PC-3 (cell line): ENCODE results near the gene TIAM2. TPM values are rescaled to one million over a fixed set of nuclear protein-coding genes. Genes with fewer than 3 reads are reported as not detected.

Experiments used
- ATAC-seq: fragments of 200-7000 bp; cut with Tn5 transposase; 2 replicates; pipeline ENCODE4 v1.9.1; 2020; ENCODE audit warnings: mild to moderate bottlenecking, moderate library complexity
- BruUV-seq: library from RNA; stranded (reverse); fragments of 400-500 nt; replicated peaks from 2 replicates; lab custom pipeline; 2021; lab: Mats Ljungman, UMichigan
- CTCF ChIA-PET: fragments of 300-600 bp; sonication (Branson Sonifier 250); formaldehyde crosslinking; loops from one replicate; lab custom pipeline; 2022; ENCODE audit warnings: antibody characterized with exemption; lab: Charles Lee
- POLR2A ChIA-PET: fragments of 300-600 bp; sonication (Branson Sonifier 250); formaldehyde crosslinking; loops from one replicate; lab custom pipeline; 2022; ENCODE audit warnings: antibody characterized with exemption; ENCODE audit not compliant: unreplicated experiment; lab: Charles Lee
- DNase-seq: peaks from one replicate; pipeline ENCODE4 v3.0.0-alpha.2; 2015
- H2AFZ ChIP-seq: fragments of 300-600 bp; sonication (generic); 2 replicates; pipeline ENCODE4 v1.6.0; 2016; ENCODE audit warnings: antibody characterized with exemption, low read length
- H3F3A ChIP-seq: fragments of 300-600 bp; sonication (generic); one replicate; pipeline ENCODE4 v1.6.0; 2017; ENCODE audit warnings: antibody characterized with exemption, low read length, control low read depth, mild to moderate bottlenecking; ENCODE audit not compliant: unreplicated experiment
- H3K27ac ChIP-seq: fragments of 300-600 bp; sonication (generic); 2 replicates; pipeline ENCODE4 v1.5.1; 2016; ENCODE audit warnings: mild to moderate bottlenecking, low read length
- H3K27me3 ChIP-seq: fragments of 300-600 bp; sonication (generic); 2 replicates; pipeline ENCODE4 v1.6.1; 2016; ENCODE audit warnings: low read length, mixed read lengths
- H3K36me3 ChIP-seq: fragments of 300-600 bp; sonication (generic); 2 replicates; pipeline ENCODE4 v1.6.1; 2016; ENCODE audit warnings: low read depth, mixed run types, low read length, mixed read lengths
- H3K4me1 ChIP-seq: fragments of 300-600 bp; sonication (generic); 2 replicates; pipeline ENCODE4 v1.5.1; 2016; ENCODE audit warnings: low read length; ENCODE audit not compliant: insufficient read depth
- H3K4me2 ChIP-seq: fragments of 300-600 bp; sonication (generic); 2 replicates; pipeline ENCODE4 v1.6.0; 2016; ENCODE audit warnings: low read length
- H3K4me3 ChIP-seq: fragments of 300-600 bp; sonication (generic); 2 replicates; pipeline ENCODE4 v1.5.1; 2016; ENCODE audit warnings: mild to moderate bottlenecking, low read length, mixed read lengths
- H3K79me2 ChIP-seq: fragments of 300-600 bp; sonication (generic); 2 replicates; pipeline ENCODE4 v1.6.1; 2017; ENCODE audit warnings: low read length, mixed read lengths
- H3K9ac ChIP-seq: fragments of 300-600 bp; sonication (generic); 2 replicates; pipeline ENCODE4 v1.6.0; 2016; ENCODE audit warnings: mild to moderate bottlenecking, low read length
- H3K9me2 ChIP-seq: fragments of 300-600 bp; sonication (generic); replicated peaks from 2 replicates; pipeline ENCODE4 v1.6.1; 2016; ENCODE audit warnings: mixed run types, low read length, mixed read lengths
- H3K9me3 ChIP-seq: fragments of 300-600 bp; sonication (generic); 2 replicates; pipeline ENCODE4 v1.6.1; 2016; ENCODE audit warnings: low read length, mixed read lengths
- H4K20me1 ChIP-seq: fragments of 300-600 bp; sonication (generic); 2 replicates; pipeline ENCODE4 v1.6.1; 2016; ENCODE audit warnings: low read length, mixed read lengths
- EZH2 ChIP-seq: fragments of 300-600 bp; sonication (generic); IDR thresholded peaks from one replicate; pipeline ENCODE4 v1.6.1; 2017; ENCODE audit warnings: antibody characterized with exemption, mild to moderate bottlenecking, low read length; ENCODE audit not compliant: unreplicated experiment
- EZH2phosphoT487 ChIP-seq: fragments of 300-600 bp; sonication (generic); IDR thresholded peaks from 2 replicates; pipeline ENCODE4 v1.6.1; 2018; ENCODE audit warnings: mild to moderate bottlenecking, antibody characterized with exemption, low read length, borderline replicate concordance
- intact Hi-C: fragments of 100-400 bp; cut with micrococcal nuclease; formaldehyde crosslinking; loops from 2 replicates; pipeline ENCODE4 v1.9.0; 2023
- total RNA-seq: library from RNA; depleted of rRNA; stranded (reverse); fragments of >200 nt; gene quantifications from 2 replicates; pipeline ENCODE4 v1.2.3, GENCODE V29; 2014
- TF ChIP-seq, protein P1 (sequence below): fragments of 300-600 bp; sonication (generic); conservative IDR thresholded peaks from 2 replicates; pipeline ENCODE4 v1.5.1; 2017; ENCODE audit warnings: antibody characterized with exemption, low read depth, mild to moderate bottlenecking, low read length

TIAM2 gene
- total RNA-seq, 1 experiment from 2014 or later: 4.5 TPM

- Histone ChIP-seq H3K79me2 (no peaks in the 10 kb centered on the region), H2AFZ (no peak overlapping the region), H3K36me3 (no peaks in the 10 kb centered on the region), H3K27me3 (no peaks in the 10 kb centered on the region), H4K20me1 (no peaks in the 10 kb centered on the region), H3K27ac (no peak overlapping the region), H3K9me3 (no peaks in the 10 kb centered on the region), H3K4me1 (no peaks in the 10 kb centered on the region), H3K4me3 (no peak overlapping the region), H3K9me2 (no peaks in the 10 kb centered on the region), H3F3A (no peaks in the 10 kb centered on the region), H3K4me2 (no peak overlapping the region), H3K9ac (no peak overlapping the region)
- ATAC-seq (no peak), DNase-seq (peak; percentile 2)
- intact Hi-C loops: no loop called here
- TF ChIP-seq, protein P1, sequence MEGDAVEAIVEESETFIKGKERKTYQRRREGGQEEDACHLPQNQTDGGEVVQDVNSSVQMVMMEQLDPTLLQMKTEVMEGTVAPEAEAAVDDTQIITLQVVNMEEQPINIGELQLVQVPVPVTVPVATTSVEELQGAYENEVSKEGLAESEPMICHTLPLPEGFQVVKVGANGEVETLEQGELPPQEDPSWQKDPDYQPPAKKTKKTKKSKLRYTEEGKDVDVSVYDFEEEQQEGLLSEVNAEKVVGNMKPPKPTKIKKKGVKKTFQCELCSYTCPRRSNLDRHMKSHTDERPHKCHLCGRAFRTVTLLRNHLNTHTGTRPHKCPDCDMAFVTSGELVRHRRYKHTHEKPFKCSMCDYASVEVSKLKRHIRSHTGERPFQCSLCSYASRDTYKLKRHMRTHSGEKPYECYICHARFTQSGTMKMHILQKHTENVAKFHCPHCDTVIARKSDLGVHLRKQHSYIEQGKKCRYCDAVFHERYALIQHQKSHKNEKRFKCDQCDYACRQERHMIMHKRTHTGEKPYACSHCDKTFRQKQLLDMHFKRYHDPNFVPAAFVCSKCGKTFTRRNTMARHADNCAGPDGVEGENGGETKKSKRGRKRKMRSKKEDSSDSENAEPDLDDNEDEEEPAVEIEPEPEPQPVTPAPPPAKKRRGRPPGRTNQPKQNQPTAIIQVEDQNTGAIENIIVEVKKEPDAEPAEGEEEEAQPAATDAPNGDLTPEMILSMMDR: no peak
- no peak for TF ChIP-seq EZH2
- TF ChIP-seq EZH2phosphoT487: no peak
- no TSS peak for BruUV-seq
- ChIA-PET POLR2A (no interaction called here), CTCF (no interaction called here)
These were observed 8.3 kb upstream of the TIAM2 start for GRCh38 chr6:154986787-154987235.

DNA sequence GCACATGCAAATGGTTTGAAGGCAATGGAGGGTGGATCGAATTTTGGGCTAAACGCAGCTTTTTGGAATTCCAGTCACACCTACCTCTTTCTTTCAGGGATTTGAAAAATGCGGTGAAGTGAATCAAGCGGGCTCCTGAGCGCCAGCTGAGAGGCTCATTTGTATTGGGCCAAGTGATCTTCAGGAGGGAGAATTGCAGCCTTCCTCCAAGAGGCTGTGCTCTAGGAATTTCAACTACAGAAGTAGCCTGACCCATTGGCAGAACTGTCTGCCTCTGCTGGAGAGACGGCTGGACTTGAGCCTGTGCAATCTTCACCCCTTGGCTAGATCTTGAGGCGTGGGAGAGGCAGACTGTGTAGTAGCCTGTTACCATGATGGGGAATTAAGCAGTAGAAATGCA is 5.7 kb upstream of the TIAM2 start:
- no peaks in the 10 kb centered on the region for H3F3A ChIP-seq
- H3K4me3 ChIP-seq: no peak overlapping the region
- no peak for ATAC-seq
- intact Hi-C loops: no loop called here
- H3K9me3 ChIP-seq: no peaks in the 10 kb centered on the region
- DNase-seq: no peak
- no peaks in the 10 kb centered on the region for H4K20me1 ChIP-seq
- no peaks in the 10 kb centered on the region for H3K9me2 ChIP-seq
- H3K9ac ChIP-seq: no peak overlapping the region
- H3K4me2 ChIP-seq: no peak overlapping the region
- no peaks in the 10 kb centered on the region for H3K36me3 ChIP-seq
- BruUV-seq: no TSS peak
- H3K27ac ChIP-seq: no peak overlapping the region
- ChIA-PET CTCF (no interaction called here), POLR2A (no interaction called here)
- no peak overlapping the region for H2AFZ ChIP-seq
- H3K79me2 ChIP-seq: no peaks in the 10 kb centered on the region
- H3K27me3 ChIP-seq: no peaks in the 10 kb centered on the region
- TF ChIP-seq EZH2: no peak
- TF ChIP-seq, protein P1: no peak
- no peak for TF ChIP-seq EZH2phosphoT487
- no peaks in the 10 kb centered on the region for H3K4me1 ChIP-seq

GRCh38 chr6:154991207-154991606 is 3.9 kb upstream of the TIAM2 start:
- Histone ChIP-seq H4K20me1 (no peaks in the 10 kb centered on the region), H3K9me3 (no peaks in the 10 kb centered on the region), H3K4me2 (no peak overlapping the region), H3K4me1 (peaks cover 4% of the 10 kb centered on the region; the same call in 1 of the 2 replicates), H3K27me3 (no peaks in the 10 kb centered on the region), H3F3A (no peaks in the 10 kb centered on the region), H3K9ac (no peak overlapping the region), H3K4me3 (no peak overlapping the region), H3K27ac (no peak overlapping the region), H3K36me3 (no peaks in the 10 kb centered on the region), H2AFZ (no peak overlapping the region), H3K79me2 (no peaks in the 10 kb centered on the region), H3K9me2 (no peaks in the 10 kb centered on the region)
- no TSS peak for BruUV-seq
- ChIA-PET POLR2A (no interaction called here), CTCF (no interaction called here)
- DNase-seq: no peak
- ATAC-seq: no peak
- intact Hi-C loops: no loop called here
- TF ChIP-seq EZH2phosphoT487 (no peak), EZH2 (no peak)
- TF ChIP-seq, protein P1: no peak
